A549 (cell line): Measurements from ENCODE around the gene MVB12B. TPM values are rescaled to one million over a fixed set of nuclear protein-coding genes. Genes with fewer than 3 reads are reported as not detected.

Experiments
- ATAC-seq, 2 experiments: fragments of 200-7000 bp in 1 of 2; fragments of >200 bp in 1 of 2; cut with Nextera tagmentation in 1 of 2; cut with Tn5 transposase in 1 of 2; 3 replicates each; pipeline versions ENCODE4 v1.8.0 to v1.9.1; 2018 to 2020; ENCODE audit warnings: mild to moderate bottlenecking in 1 of 2, moderate library complexity in 1 of 2
- CTCF ChIA-PET: fragments of 300-600 bp; sonication (Branson Sonifier 250); formaldehyde crosslinking; extraction: SDS; loops from one replicate; lab custom pipeline; 2021; ENCODE audit warnings: antibody characterized with exemption, inconsistent platforms; lab: Yijun Ruan, JAX
- POLR2A ChIA-PET: fragments of 350-600 bp; formaldehyde crosslinking; extraction: SDS; loops from one replicate; lab custom pipeline; 2021; ENCODE audit warnings: antibody characterized with exemption, inconsistent platforms; lab: Yijun Ruan, JAX
- DNase-seq, 2 experiments: peaks; one replicate each; pipeline versions ENCODE4 v3.0.0 to v3.0.0-alpha.2; 2011 to 2016; ENCODE audit warnings: low read depth in 1 of 2, low spot score in 1 of 2
- FAIRE-seq: peaks from 2 replicates; lab custom pipeline; 2011; peaks lifted over from hg19 to GRCh38; lab: Jason Lieb, UNC
- H3K27ac ChIP-seq, 2 experiments: fragments of >200 bp; sonication (Bioruptor Twin); formaldehyde crosslinking; 3 replicates each; pipeline ENCODE4 v1.5.1; 2016 to 2017
- H3K4me1 ChIP-seq: fragments of >200 bp; sonication (Bioruptor Twin); formaldehyde crosslinking; 3 replicates; pipeline ENCODE4 v1.6.1; 2016
- H3K4me2 ChIP-seq: fragments of >200 bp; sonication (Bioruptor Twin); formaldehyde crosslinking; 3 replicates; pipeline ENCODE4 v1.6.1; 2016
- H3K4me3 ChIP-seq: fragments of >200 bp; sonication (Bioruptor Twin); formaldehyde crosslinking; 3 replicates; pipeline ENCODE4 v1.5.1; 2016
- H3K9me3 ChIP-seq: fragments of >200 bp; sonication (Bioruptor Twin); formaldehyde crosslinking; 3 replicates; pipeline ENCODE4 v1.6.1; 2016
- CBX2 ChIP-seq: fragments of 200-600 bp; sonication (generic); IDR thresholded peaks from 2 replicates; pipeline ENCODE4 v1.6.1; 2016; ENCODE audit warnings: low read depth, mild to moderate bottlenecking, borderline replicate concordance
- CBX8 ChIP-seq: fragments of 200-600 bp; sonication (generic); IDR thresholded peaks from 2 replicates; pipeline ENCODE4 v1.6.1; 2016
- E2F6 ChIP-seq: IDR thresholded peaks from 2 replicates; pipeline ENCODE4 v1.6.1; 2012; ENCODE audit warnings: low read depth, borderline replicate concordance
- EHF ChIP-seq: fragments of 250-450 bp; sonication (Bioruptor Pico); IDR thresholded peaks from 2 replicates; pipeline ENCODE4 v1.5.0; 2020; ENCODE audit warnings: mild to moderate bottlenecking
- EHMT2 ChIP-seq: fragments of 200-600 bp; sonication (generic); IDR thresholded peaks from 2 replicates; pipeline ENCODE4 v1.6.1; 2016; ENCODE audit warnings: antibody characterized with exemption, low read depth, mild to moderate bottlenecking, moderate library complexity
- ESRRA ChIP-seq: fragments of 150-350 bp; IDR thresholded peaks from 2 replicates; pipeline ENCODE4 v1.6.1; 2014; ENCODE audit warnings: mild to moderate bottlenecking, low read length, borderline replicate concordance
- FOSB ChIP-seq: fragments of 250-450 bp; sonication (Bioruptor Pico); IDR thresholded peaks from 2 replicates; pipeline ENCODE4 v1.5.0; 2020; ENCODE audit warnings: mild to moderate bottlenecking, moderate library complexity
- HOXA7 ChIP-seq: fragments of 250-450 bp; sonication (Bioruptor Pico); IDR thresholded peaks from 2 replicates; pipeline ENCODE4 v1.5.0; 2020; ENCODE audit warnings: mild to moderate bottlenecking, moderate library complexity
- HOXB13 ChIP-seq: fragments of 250-450 bp; sonication (Bioruptor Pico); IDR thresholded peaks from 2 replicates; pipeline ENCODE4 v1.5.0; 2020; ENCODE audit warnings: low read depth, mild to moderate bottlenecking, moderate library complexity
- JUN ChIP-seq, 2 experiments: fragments of >200 bp; sonication (Bioruptor Twin); formaldehyde crosslinking; IDR thresholded peaks; 2 replicates in 1 of 2; 3 replicates in 1 of 2; pipeline ENCODE4 v1.6.1; 2016 to 2017
- KDM1A ChIP-seq: fragments of 200-600 bp; sonication (generic); IDR thresholded peaks from 2 replicates; pipeline ENCODE4 v1.6.1; 2016; ENCODE audit warnings: low read depth, mild to moderate bottlenecking
- KDM5A ChIP-seq: fragments of 200-600 bp; sonication (generic); IDR thresholded peaks from 2 replicates; pipeline ENCODE4 v1.6.1; 2016; ENCODE audit warnings: antibody characterized with exemption, mild to moderate bottlenecking
- MAFK ChIP-seq: fragments of 450-650 bp; IDR thresholded peaks from 2 replicates; pipeline ENCODE4 v1.6.1; 2014; ENCODE audit not compliant: partially characterized antibody
- MYC ChIP-seq: IDR thresholded peaks from 2 replicates; pipeline ENCODE4 v1.6.1; 2012; ENCODE audit warnings: mild to moderate bottlenecking, inconsistent platforms, low read length, improper control_type of control experiment, borderline replicate concordance
- POLR2A ChIP-seq: IDR thresholded peaks from 2 replicates; pipeline ENCODE4 v1.6.1; 2012; ENCODE audit warnings: mild to moderate bottlenecking, low read length
- POLR2AphosphoS2 ChIP-seq: conservative IDR thresholded peaks from 2 replicates; pipeline ENCODE4 v1.6.1; 2012; ENCODE audit warnings: low read length, improper control_type of control experiment, inconsistent platforms
- RCOR1 ChIP-seq: fragments of 150-350 bp; IDR thresholded peaks from 2 replicates; pipeline ENCODE4 v1.6.1; 2014; ENCODE audit warnings: antibody characterized with exemption, low read length, low read depth
- RNF2 ChIP-seq: fragments of 200-600 bp; sonication (generic); IDR thresholded peaks from 2 replicates; pipeline ENCODE4 v1.6.1; 2016; ENCODE audit warnings: low read depth, mild to moderate bottlenecking, antibody characterized with exemption, moderate library complexity, borderline replicate concordance
- TFCP2L1 ChIP-seq: fragments of 250-450 bp; sonication (Bioruptor Pico); IDR thresholded peaks from 2 replicates; pipeline ENCODE4 v1.5.0; 2021; ENCODE audit warnings: mild to moderate bottlenecking
- ZNF302 ChIP-seq: fragments of 250-450 bp; sonication (Bioruptor Pico); IDR thresholded peaks from 2 replicates; pipeline ENCODE4 v1.9.0; 2021; ENCODE audit warnings: inconsistent platforms, mild to moderate bottlenecking, moderate library complexity
- ZSCAN20 ChIP-seq: fragments of 250-450 bp; sonication (Bioruptor Pico); IDR thresholded peaks from 2 replicates; pipeline ENCODE4 v1.8.0; 2022; ENCODE audit warnings: mild to moderate bottlenecking, moderate library complexity
- WGBS: methylation state at CpG from one replicate; pipeline ENCODE4 v1.1.6; 2017; ENCODE audit errors: missing lambda C conversion rate; 5-methylcytosine and 5-hydroxymethylcytosine counted together
- polyA plus RNA-seq, 4 experiments: library from polyadenylated mRNA; depleted of rRNA in 3 of 4; stranded (reverse); fragments of >200 nt; fragmentation: RNase III in 1 of 4; extraction: RNeasy Plus Mini Kit Qiagen cat#74134 plus additional on column Dnase treatment in 1 of 4; gene quantifications; 2 replicates in 3 of 4; 3 replicates in 1 of 4; pipeline ENCODE4 v1.2.3, GENCODE V29; 2011 to 2017
- TF ChIP-seq, protein P1 (sequence below): fragments of >200 bp; sonication (Bioruptor Twin); formaldehyde crosslinking; IDR thresholded peaks from 3 replicates; pipeline ENCODE4 v1.6.1; 2016
- TF ChIP-seq, protein P2 (sequence below): fragments of >200 bp; sonication (Bioruptor Twin); formaldehyde crosslinking; IDR thresholded peaks from 3 replicates; pipeline ENCODE4 v1.5.1; 2016
- TF ChIP-seq, protein P3 (sequence below): fragments of >200 bp; sonication (Bioruptor Twin); formaldehyde crosslinking; IDR thresholded peaks from 2 replicates; pipeline ENCODE4 v1.6.1; 2016

MVB12B gene
- polyA plus RNA-seq, 2 of the 4 experiments (the other 2 are of a cell fraction), result 4.6 to 5.9 TPM

DNA sequence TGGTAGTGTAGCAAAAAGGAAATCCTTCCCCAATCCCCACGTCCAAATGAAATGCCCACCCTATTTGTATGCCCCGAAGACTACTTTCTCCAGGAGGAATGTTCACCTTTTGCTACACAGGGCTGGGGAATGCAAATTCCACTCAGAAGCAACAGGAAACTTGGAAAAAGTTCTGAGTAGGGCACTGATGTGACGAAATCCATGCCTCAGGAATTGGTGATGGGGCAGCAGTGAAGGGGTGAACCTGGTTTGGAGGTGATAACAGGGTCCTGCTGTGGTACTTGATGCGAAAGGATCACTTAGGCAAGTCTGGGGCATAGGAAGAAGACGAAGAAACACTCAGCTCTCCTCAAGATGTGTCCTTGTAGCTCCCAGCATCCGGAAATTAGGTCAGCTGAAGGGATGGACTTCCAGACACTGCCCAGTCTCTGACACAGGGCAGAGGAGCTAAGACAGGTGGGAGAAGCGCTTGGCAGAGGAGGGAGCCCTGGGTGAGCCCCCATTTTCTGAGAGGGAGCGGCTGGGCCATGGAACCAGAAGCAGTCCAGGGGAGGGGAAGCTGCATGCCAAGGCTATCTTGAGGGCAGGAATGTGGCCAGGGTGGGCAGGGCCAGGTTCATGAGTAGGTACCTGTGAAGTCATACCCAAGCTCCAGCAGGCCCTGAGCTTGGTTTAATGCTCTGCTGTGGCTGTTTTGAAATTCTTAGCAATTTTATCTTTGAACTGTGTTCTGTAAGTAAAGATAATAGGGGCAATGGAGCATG, 22.2 kb upstream of the MVB12B start (continued):
- TF ChIP-seq E2F6 (no peak), RNF2 (no peak), TFCP2L1 (CRISPR knock-in tag) (no peak), RCOR1 (no peak), POLR2AphosphoS2 (no peak)

DNA sequence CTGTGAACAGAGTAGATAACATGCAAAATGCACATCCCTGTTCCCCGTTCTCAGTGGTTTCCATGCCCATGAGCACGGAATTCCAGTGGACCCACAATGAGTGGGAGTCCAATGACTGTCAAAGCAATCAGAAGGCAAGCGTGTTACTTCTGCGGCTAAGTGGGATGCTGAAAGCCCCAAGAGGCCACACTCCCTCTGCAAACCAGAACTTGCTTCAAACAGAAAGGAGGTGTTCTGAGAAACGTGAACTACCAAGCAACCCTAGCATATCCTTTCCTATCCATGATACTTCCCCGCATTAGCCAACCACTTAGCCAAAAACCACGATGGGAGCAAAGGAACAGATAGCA, 21.7 kb upstream of the MVB12B start:
- DNase-seq, result no peak
- CTCF ChIA-PET, result interaction anchor here (0.6 to 14.9 kb wide), 9 partner anchors 11 to 1458 kb away, joined by 3 to 198 read pairs (median 3); no protein-coding TSS in a partner anchor
- no peak for ATAC-seq
- Histone ChIP-seq H3K4me2 (no peak overlapping the region), H3K9me3 (no peaks in the 10 kb centered on the region)
- WGBS, result 56% methylated on average over 7 of the region's 7 CpGs
- TF ChIP-seq ZNF302 (CRISPR knock-in tag), result no peak
- TF ChIP-seq, protein P1, sequence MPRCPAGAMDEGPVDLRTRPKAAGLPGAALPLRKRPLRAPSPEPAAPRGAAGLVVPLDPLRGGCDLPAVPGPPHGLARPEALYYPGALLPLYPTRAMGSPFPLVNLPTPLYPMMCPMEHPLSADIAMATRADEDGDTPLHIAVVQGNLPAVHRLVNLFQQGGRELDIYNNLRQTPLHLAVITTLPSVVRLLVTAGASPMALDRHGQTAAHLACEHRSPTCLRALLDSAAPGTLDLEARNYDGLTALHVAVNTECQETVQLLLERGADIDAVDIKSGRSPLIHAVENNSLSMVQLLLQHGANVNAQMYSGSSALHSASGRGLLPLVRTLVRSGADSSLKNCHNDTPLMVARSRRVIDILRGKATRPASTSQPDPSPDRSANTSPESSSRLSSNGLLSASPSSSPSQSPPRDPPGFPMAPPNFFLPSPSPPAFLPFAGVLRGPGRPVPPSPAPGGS, result no peak
- TF ChIP-seq, protein P2, sequence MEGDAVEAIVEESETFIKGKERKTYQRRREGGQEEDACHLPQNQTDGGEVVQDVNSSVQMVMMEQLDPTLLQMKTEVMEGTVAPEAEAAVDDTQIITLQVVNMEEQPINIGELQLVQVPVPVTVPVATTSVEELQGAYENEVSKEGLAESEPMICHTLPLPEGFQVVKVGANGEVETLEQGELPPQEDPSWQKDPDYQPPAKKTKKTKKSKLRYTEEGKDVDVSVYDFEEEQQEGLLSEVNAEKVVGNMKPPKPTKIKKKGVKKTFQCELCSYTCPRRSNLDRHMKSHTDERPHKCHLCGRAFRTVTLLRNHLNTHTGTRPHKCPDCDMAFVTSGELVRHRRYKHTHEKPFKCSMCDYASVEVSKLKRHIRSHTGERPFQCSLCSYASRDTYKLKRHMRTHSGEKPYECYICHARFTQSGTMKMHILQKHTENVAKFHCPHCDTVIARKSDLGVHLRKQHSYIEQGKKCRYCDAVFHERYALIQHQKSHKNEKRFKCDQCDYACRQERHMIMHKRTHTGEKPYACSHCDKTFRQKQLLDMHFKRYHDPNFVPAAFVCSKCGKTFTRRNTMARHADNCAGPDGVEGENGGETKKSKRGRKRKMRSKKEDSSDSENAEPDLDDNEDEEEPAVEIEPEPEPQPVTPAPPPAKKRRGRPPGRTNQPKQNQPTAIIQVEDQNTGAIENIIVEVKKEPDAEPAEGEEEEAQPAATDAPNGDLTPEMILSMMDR, result no peak
- no peak for TF ChIP-seq KDM5A
- TF ChIP-seq CBX8, result no peak
- TF ChIP-seq EHF (CRISPR knock-in tag), result no peak
- TF ChIP-seq MYC, result no peak
- no peak for TF ChIP-seq HOXB13 (CRISPR knock-in tag)
- TF ChIP-seq EHMT2, result no peak
- TF ChIP-seq, protein P3, sequence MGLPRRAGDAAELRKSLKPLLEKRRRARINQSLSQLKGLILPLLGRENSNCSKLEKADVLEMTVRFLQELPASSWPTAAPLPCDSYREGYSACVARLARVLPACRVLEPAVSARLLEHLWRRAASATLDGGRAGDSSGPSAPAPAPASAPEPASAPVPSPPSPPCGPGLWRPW, result no peak
- TF ChIP-seq, all 56 proteins: peak for 0
- Histone ChIP-seq H3K4me1 (no peaks in the 10 kb centered on the region), H3K27ac (no peak overlapping the region), H3K4me3 (no peak overlapping the region)
- POLR2A ChIA-PET, result no interaction called here
- FAIRE-seq, result no peak

GRCh38 chr9:126306071-126306647, 20.5 kb upstream of the MVB12B start:
- TF ChIP-seq HOXA7 (CRISPR knock-in tag), result no peak
- TF ChIP-seq POLR2A, result no peak
- TF ChIP-seq RCOR1, result no peak
- no peak for TF ChIP-seq KDM1A
- TF ChIP-seq JUN (IDR thresholded peaks at IDR 0.05), result no peak
- TF ChIP-seq ZSCAN20, result no peak
- TF ChIP-seq E2F6, result no peak
- no peak for TF ChIP-seq CBX2
- no peak for TF ChIP-seq ESRRA
- no peak for TF ChIP-seq HOXB13 (CRISPR knock-in tag)
- TF ChIP-seq, protein P2, result no peak
- TF ChIP-seq MAFK, result no peak
- no peak for TF ChIP-seq FOSB (CRISPR knock-in tag)
- Histone ChIP-seq H3K9me3 (no peaks in the 10 kb centered on the region), H3K27ac (no peak overlapping the region), H3K4me1 (no peaks in the 10 kb centered on the region), H3K4me3 (no peak overlapping the region), H3K4me2 (no peak overlapping the region)
- no peak for FAIRE-seq
- no peak for DNase-seq
- POLR2A ChIA-PET, result no interaction called here
- no peak for ATAC-seq
- WGBS, result 74% methylated on average over 6 of the region's 6 CpGs
- CTCF ChIA-PET, result interaction anchor here (1.0 to 14.9 kb wide), 5 partner anchors 10 to 898 kb away, joined by 3 to 198 read pairs (median 5); no protein-coding TSS in a partner anchor
